ENCODE measurements around the gene LPP. TPM values are rescaled to one million over a fixed set of nuclear protein-coding genes. Genes with fewer than 3 reads are reported as not detected.
A peak's percentile ranks its signal among the peaks of the same experiment; 100 is the strongest.

The LPP gene
- total RNA-seq, 4 donors from 2014 or later = 183 to 293 (median 242) TPM

- no peaks in the 10 kb centered on the region for H3K27me3 ChIP-seq
- TF ChIP-seq POLR2A (IDR thresholded peaks at IDR 0.05) (no peak), EP300 (IDR thresholded peaks at IDR 0.05) (peak in 1 of 2 donors; percentile 31)
- H3K4me1 ChIP-seq = peaks cover 0 to 60% (median 15%) of the 10 kb centered on the region in 4 donors
- no peak overlapping the region for H3K4me3 ChIP-seq
- no peak for DNase-seq (ENCODE audit: low spot score in 2 of 2)
- H3K27ac ChIP-seq = peak overlapping the region in 3 of 4 donors; percentile 17 to 90 (median 80)
- no peaks in the 10 kb centered on the region for H3K36me3 ChIP-seq
- WGBS, 2 donors = 43 to 47% methylated on average over 1 of the region's 1 CpG
- no peaks in the 10 kb centered on the region for H3K9me3 ChIP-seq
Measured at GRCh38 chr3:188472336-188472735, 318.4 kb downstream of the LPP start.

GRCh38 chr3:188473045-188473444, 319.1 kb downstream of the LPP start:
- no peak overlapping the region for H3K4me3 ChIP-seq
- H3K4me1 ChIP-seq = peaks cover 0 to 55% (median 13%) of the 10 kb centered on the region in 4 donors
- WGBS, 2 donors = 96 to 100% methylated on average over 2 of the region's 2 CpGs
- H3K36me3 ChIP-seq = no peaks in the 10 kb centered on the region
- no peak for TF ChIP-seq EP300 (IDR thresholded peaks at IDR 0.05)
- TF ChIP-seq POLR2A (IDR thresholded peaks at IDR 0.05) = no peak
- no peak for TF ChIP-seq CTCF (IDR thresholded peaks at IDR 0.05)
- H3K27me3 ChIP-seq = no peaks in the 10 kb centered on the region
- DNase-seq (ENCODE audit: low spot score in 2 of 2) = no peak
- no peaks in the 10 kb centered on the region for H3K9me3 ChIP-seq
- H3K27ac ChIP-seq = peak overlapping the region in 2 of 4 donors; percentile 80 to 90

GRCh38 chr3:188473591-188474288, 319.8 kb downstream of the LPP start:
- Histone ChIP-seq H3K27ac (peak overlapping the region in 2 of 4 donors; percentile 80 to 90), H3K4me1 (peaks cover 0 to 48% (median 8%) of the 10 kb centered on the region in 4 donors), H3K27me3 (no peaks in the 10 kb centered on the region), H3K36me3 (no peaks in the 10 kb centered on the region), H3K4me3 (no peak overlapping the region), H3K9me3 (no peaks in the 10 kb centered on the region)
- 95 to 100% methylated on average over 2 of the region's 2 CpGs for WGBS, 2 donors
- DNase-seq (ENCODE audit: low spot score in 2 of 2) = no peak
- no peak for TF ChIP-seq EP300 (IDR thresholded peaks at IDR 0.05)
- TF ChIP-seq POLR2A (IDR thresholded peaks at IDR 0.05) = no peak
- TF ChIP-seq CTCF (IDR thresholded peaks at IDR 0.05) = no peak

GRCh38 chr3:188476935-188477334, 323.0 kb downstream of the LPP start:
- H3K27ac ChIP-seq = peak overlapping the region in 1 of 4 donors; percentile 3
- H3K4me1 ChIP-seq = peaks cover 0 to 29% (median 5%) of the 10 kb centered on the region in 4 donors
- no peak overlapping the region for H3K4me3 ChIP-seq
- H3K9me3 ChIP-seq = no peaks in the 10 kb centered on the region
- no peak for DNase-seq (ENCODE audit: low spot score in 2 of 2)
- TF ChIP-seq CTCF (IDR thresholded peaks at IDR 0.05) (no peak), EP300 (IDR thresholded peaks at IDR 0.05) (no peak), POLR2A (IDR thresholded peaks at IDR 0.05) (no peak)
- no peaks in the 10 kb centered on the region for H3K36me3 ChIP-seq
- H3K27me3 ChIP-seq = no peaks in the 10 kb centered on the region
- 71 to 74% methylated on average over 4 of the region's 4 CpGs for WGBS, 2 donors

- peaks cover 0 to 12% (median 0%) of the 10 kb centered on the region in 4 donors for H3K4me1 ChIP-seq
- peaks cover 0 to 4% (median 0%) of the 10 kb centered on the region in 3 donors for H3K36me3 ChIP-seq
- WGBS, 2 donors = 86 to 91% methylated on average over 4 of the region's 4 CpGs
- DNase-seq (ENCODE audit: low spot score in 2 of 2) = no peak
- no peak overlapping the region for H3K27ac ChIP-seq
- no peaks in the 10 kb centered on the region for H3K27me3 ChIP-seq
- no peaks in the 10 kb centered on the region for H3K9me3 ChIP-seq
- no peak overlapping the region for H3K4me3 ChIP-seq
- TF ChIP-seq CTCF (IDR thresholded peaks at IDR 0.05) = no peak
- no peak for TF ChIP-seq EP300 (IDR thresholded peaks at IDR 0.05)
- no peak for TF ChIP-seq POLR2A (IDR thresholded peaks at IDR 0.05)
Measured at GRCh38 chr3:188480011-188480410, 326.1 kb downstream of the LPP start.

All from tibial nerve (tissue), 4 donors.